ENCODE measurements around the gene ZSWIM5.

GRCh38 chr1:45187725-45188124, 18.7 kb downstream of the ZSWIM5 start:
- TF ChIP-seq CTCF (conservative IDR thresholded peaks at IDR 0.05; ENCODE audit: low read depth, low read length) (no peak), EZH2 (IDR thresholded peaks at IDR 0.05; ENCODE audit: low read length, unreplicated experiment) (no peak)

Measured in PC-3 (cell line).